Esophagus squamous epithelium (tissue), 4 donors: ENCODE data around the gene IL19.

ENCODE experiments used
- POLR2A ChIP-seq, 4 donors: fragments of 450-650 bp; IDR thresholded peaks; one replicate each; pipeline ENCODE4 v1.6.1; 2017; ENCODE audit warnings: antibody characterized with exemption in 4 of 4, mild to moderate bottlenecking in 4 of 4, moderate library complexity in 3 of 4
- TF ChIP-seq, protein P1 (sequence below), 6 experiments: fragments of 450-650 bp in 4 of 6; fragments of 200-600 bp in 2 of 6; sonication (generic) in 2 of 6; IDR thresholded peaks; one replicate each; pipeline ENCODE4 v1.5.1; 2016 to 2019; ENCODE audit warnings: antibody characterized with exemption in 6 of 6, mild to moderate bottlenecking in 4 of 6, moderate library complexity in 4 of 6

- TF ChIP-seq, protein P1, sequence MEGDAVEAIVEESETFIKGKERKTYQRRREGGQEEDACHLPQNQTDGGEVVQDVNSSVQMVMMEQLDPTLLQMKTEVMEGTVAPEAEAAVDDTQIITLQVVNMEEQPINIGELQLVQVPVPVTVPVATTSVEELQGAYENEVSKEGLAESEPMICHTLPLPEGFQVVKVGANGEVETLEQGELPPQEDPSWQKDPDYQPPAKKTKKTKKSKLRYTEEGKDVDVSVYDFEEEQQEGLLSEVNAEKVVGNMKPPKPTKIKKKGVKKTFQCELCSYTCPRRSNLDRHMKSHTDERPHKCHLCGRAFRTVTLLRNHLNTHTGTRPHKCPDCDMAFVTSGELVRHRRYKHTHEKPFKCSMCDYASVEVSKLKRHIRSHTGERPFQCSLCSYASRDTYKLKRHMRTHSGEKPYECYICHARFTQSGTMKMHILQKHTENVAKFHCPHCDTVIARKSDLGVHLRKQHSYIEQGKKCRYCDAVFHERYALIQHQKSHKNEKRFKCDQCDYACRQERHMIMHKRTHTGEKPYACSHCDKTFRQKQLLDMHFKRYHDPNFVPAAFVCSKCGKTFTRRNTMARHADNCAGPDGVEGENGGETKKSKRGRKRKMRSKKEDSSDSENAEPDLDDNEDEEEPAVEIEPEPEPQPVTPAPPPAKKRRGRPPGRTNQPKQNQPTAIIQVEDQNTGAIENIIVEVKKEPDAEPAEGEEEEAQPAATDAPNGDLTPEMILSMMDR (IDR thresholded peaks at IDR 0.05): no peak
- no peak for TF ChIP-seq POLR2A (IDR thresholded peaks at IDR 0.05)
Observed at GRCh38 chr1:206801467-206801866, 30.9 kb downstream of the IL19 start.
